PC-3 (cell line): ENCODE data around the gene GNPTG. TPM values are rescaled to one million over a fixed set of nuclear protein-coding genes. Genes with fewer than 3 reads are reported as not detected.

Experiments used
- ATAC-seq: fragments of 200-7000 bp; cut with Tn5 transposase; 2 replicates; pipeline ENCODE4 v1.9.1; 2020; ENCODE audit warnings: mild to moderate bottlenecking, moderate library complexity
- BruUV-seq: library from RNA; stranded (reverse); fragments of 400-500 nt; replicated peaks from 2 replicates; lab custom pipeline; 2021; lab: Mats Ljungman, UMichigan
- CTCF ChIA-PET: fragments of 300-600 bp; sonication (Branson Sonifier 250); formaldehyde crosslinking; loops from one replicate; lab custom pipeline; 2022; ENCODE audit warnings: antibody characterized with exemption; lab: Charles Lee
- POLR2A ChIA-PET: fragments of 300-600 bp; sonication (Branson Sonifier 250); formaldehyde crosslinking; loops from one replicate; lab custom pipeline; 2022; ENCODE audit warnings: antibody characterized with exemption; ENCODE audit not compliant: unreplicated experiment; lab: Charles Lee
- DNase-seq: peaks from one replicate; pipeline ENCODE4 v3.0.0-alpha.2; 2015
- H2AFZ ChIP-seq: fragments of 300-600 bp; sonication (generic); 2 replicates; pipeline ENCODE4 v1.6.0; 2016; ENCODE audit warnings: antibody characterized with exemption, low read length
- H3F3A ChIP-seq: fragments of 300-600 bp; sonication (generic); one replicate; pipeline ENCODE4 v1.6.0; 2017; ENCODE audit warnings: antibody characterized with exemption, low read length, control low read depth, mild to moderate bottlenecking; ENCODE audit not compliant: unreplicated experiment
- H3K27ac ChIP-seq: fragments of 300-600 bp; sonication (generic); 2 replicates; pipeline ENCODE4 v1.5.1; 2016; ENCODE audit warnings: mild to moderate bottlenecking, low read length
- H3K27me3 ChIP-seq: fragments of 300-600 bp; sonication (generic); 2 replicates; pipeline ENCODE4 v1.6.1; 2016; ENCODE audit warnings: low read length, mixed read lengths
- H3K36me3 ChIP-seq: fragments of 300-600 bp; sonication (generic); 2 replicates; pipeline ENCODE4 v1.6.1; 2016; ENCODE audit warnings: low read depth, mixed run types, low read length, mixed read lengths
- H3K4me1 ChIP-seq: fragments of 300-600 bp; sonication (generic); 2 replicates; pipeline ENCODE4 v1.5.1; 2016; ENCODE audit warnings: low read length; ENCODE audit not compliant: insufficient read depth
- H3K4me2 ChIP-seq: fragments of 300-600 bp; sonication (generic); 2 replicates; pipeline ENCODE4 v1.6.0; 2016; ENCODE audit warnings: low read length
- H3K4me3 ChIP-seq: fragments of 300-600 bp; sonication (generic); 2 replicates; pipeline ENCODE4 v1.5.1; 2016; ENCODE audit warnings: mild to moderate bottlenecking, low read length, mixed read lengths
- H3K79me2 ChIP-seq: fragments of 300-600 bp; sonication (generic); 2 replicates; pipeline ENCODE4 v1.6.1; 2017; ENCODE audit warnings: low read length, mixed read lengths
- H3K9ac ChIP-seq: fragments of 300-600 bp; sonication (generic); 2 replicates; pipeline ENCODE4 v1.6.0; 2016; ENCODE audit warnings: mild to moderate bottlenecking, low read length
- H3K9me2 ChIP-seq: fragments of 300-600 bp; sonication (generic); replicated peaks from 2 replicates; pipeline ENCODE4 v1.6.1; 2016; ENCODE audit warnings: mixed run types, low read length, mixed read lengths
- H3K9me3 ChIP-seq: fragments of 300-600 bp; sonication (generic); 2 replicates; pipeline ENCODE4 v1.6.1; 2016; ENCODE audit warnings: low read length, mixed read lengths
- H4K20me1 ChIP-seq: fragments of 300-600 bp; sonication (generic); 2 replicates; pipeline ENCODE4 v1.6.1; 2016; ENCODE audit warnings: low read length, mixed read lengths
- CTCF ChIP-seq: fragments of 300-600 bp; sonication (generic); conservative IDR thresholded peaks from 2 replicates; pipeline ENCODE4 v1.5.1; 2017; ENCODE audit warnings: antibody characterized with exemption, low read depth, mild to moderate bottlenecking, low read length
- EZH2 ChIP-seq: fragments of 300-600 bp; sonication (generic); IDR thresholded peaks from one replicate; pipeline ENCODE4 v1.6.1; 2017; ENCODE audit warnings: antibody characterized with exemption, mild to moderate bottlenecking, low read length; ENCODE audit not compliant: unreplicated experiment
- EZH2phosphoT487 ChIP-seq: fragments of 300-600 bp; sonication (generic); IDR thresholded peaks from 2 replicates; pipeline ENCODE4 v1.6.1; 2018; ENCODE audit warnings: mild to moderate bottlenecking, antibody characterized with exemption, low read length, borderline replicate concordance
- intact Hi-C: fragments of 100-400 bp; cut with micrococcal nuclease; formaldehyde crosslinking; loops from 2 replicates; pipeline ENCODE4 v1.9.0; 2023
- total RNA-seq: library from RNA; depleted of rRNA; stranded (reverse); fragments of >200 nt; gene quantifications from 2 replicates; pipeline ENCODE4 v1.2.3, GENCODE V29; 2014

Gene GNPTG
- total RNA-seq, 1 experiment from 2014 or later = 36.3 TPM

GRCh38 chr16:1393613-1394176 lies 42.0 kb downstream of the GNPTG start:
- DNase-seq (no peak), ATAC-seq (no peak)
- Histone ChIP-seq H3K9me2 (no peaks in the 10 kb centered on the region), H3K27ac (no peak overlapping the region), H3K4me2 (no peak overlapping the region), H2AFZ (no peak overlapping the region), H3F3A (no peaks in the 10 kb centered on the region), H3K4me1 (no peaks in the 10 kb centered on the region), H3K9ac (no peak overlapping the region), H3K4me3 (no peak overlapping the region), H3K27me3 (no peaks in the 10 kb centered on the region), H3K79me2 (no peaks in the 10 kb centered on the region), H3K36me3 (no peaks in the 10 kb centered on the region), H3K9me3 (no peaks in the 10 kb centered on the region), H4K20me1 (no peaks in the 10 kb centered on the region)
- TF ChIP-seq EZH2phosphoT487 (no peak), EZH2 (no peak), CTCF (no peak)
- intact Hi-C loops = no loop called here
- CTCF ChIA-PET = no interaction called here
- POLR2A ChIA-PET = no interaction called here
- BruUV-seq = no TSS peak

- no peak overlapping the region for H2AFZ ChIP-seq
- H3K79me2 ChIP-seq = no peaks in the 10 kb centered on the region
- H3K9me3 ChIP-seq = no peaks in the 10 kb centered on the region
- ChIA-PET CTCF (no interaction called here), POLR2A (no interaction called here)
- H3K4me3 ChIP-seq = no peak overlapping the region
- H3K4me2 ChIP-seq = no peak overlapping the region
- H3K36me3 ChIP-seq = no peaks in the 10 kb centered on the region
- no peaks in the 10 kb centered on the region for H3F3A ChIP-seq
- no peak overlapping the region for H3K9ac ChIP-seq
- H3K4me1 ChIP-seq = no peaks in the 10 kb centered on the region
- no peaks in the 10 kb centered on the region for H3K27me3 ChIP-seq
- no TSS peak for BruUV-seq
- no peaks in the 10 kb centered on the region for H4K20me1 ChIP-seq
- TF ChIP-seq EZH2phosphoT487 (no peak), EZH2 (no peak), CTCF (no peak)
- no peak for DNase-seq
- no peak for ATAC-seq
- intact Hi-C loops = no loop called here
- H3K27ac ChIP-seq = no peak overlapping the region
- no peaks in the 10 kb centered on the region for H3K9me2 ChIP-seq
Measured at GRCh38 chr16:1394367-1394951, 42.7 kb downstream of the GNPTG start.

DNA sequence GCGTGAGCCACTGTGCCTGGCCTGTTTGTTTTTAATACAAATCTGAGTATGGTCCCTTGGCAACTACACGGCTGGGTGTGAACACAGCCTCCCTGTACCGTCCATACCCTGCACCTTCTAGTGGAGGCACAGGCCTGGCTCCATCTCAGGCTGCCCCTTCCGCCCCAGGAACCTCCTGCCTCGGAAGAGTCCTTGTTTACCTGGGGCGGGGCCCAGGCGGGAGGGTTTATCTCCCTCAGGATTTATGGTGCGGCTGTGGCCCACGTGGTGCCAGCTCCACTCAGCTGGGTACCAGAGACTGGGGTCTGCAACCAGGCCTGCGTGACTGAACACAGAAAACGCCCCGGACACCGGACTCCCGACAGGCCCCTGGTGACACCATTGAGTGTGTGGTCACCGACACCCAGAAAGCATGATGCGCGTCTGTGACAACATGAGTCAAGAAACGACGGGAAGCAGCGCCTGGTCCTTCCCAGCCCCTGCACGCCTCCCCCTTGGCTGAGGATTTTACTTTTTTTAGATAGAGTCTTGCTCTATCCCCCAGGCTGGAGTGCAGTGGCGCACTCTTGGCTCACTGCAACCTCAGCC lies 43.8 kb downstream of the GNPTG start:
- H3K4me1 ChIP-seq = no peaks in the 10 kb centered on the region
- H3F3A ChIP-seq = no peaks in the 10 kb centered on the region
- no peaks in the 10 kb centered on the region for H3K9me3 ChIP-seq
- intact Hi-C loops = no loop called here
- ATAC-seq = no peak
- H3K27ac ChIP-seq = no peak overlapping the region
- no peak overlapping the region for H3K9ac ChIP-seq
- H3K9me2 ChIP-seq = no peaks in the 10 kb centered on the region
- no peaks in the 10 kb centered on the region for H3K36me3 ChIP-seq
- H2AFZ ChIP-seq = no peak overlapping the region
- no peak for TF ChIP-seq EZH2phosphoT487
- TF ChIP-seq EZH2 = no peak
- no peak for TF ChIP-seq CTCF
- H3K4me2 ChIP-seq = no peak overlapping the region
- no peaks in the 10 kb centered on the region for H3K79me2 ChIP-seq
- H3K27me3 ChIP-seq = no peaks in the 10 kb centered on the region
- ChIA-PET CTCF (no interaction called here), POLR2A (no interaction called here)
- DNase-seq = no peak
- BruUV-seq = no TSS peak
- no peak overlapping the region for H3K4me3 ChIP-seq
- no peaks in the 10 kb centered on the region for H4K20me1 ChIP-seq
